HFF-Myc (cell line): Measurements from ENCODE around the gene QARS1.

ENCODE experiments used
- DNase-seq: peaks from one replicate; pipeline ENCODE4 v3.0.0-alpha.2; 2011; ENCODE audit warnings: low read depth; ENCODE audit errors: extremely low read depth
- H3K4me3 ChIP-seq: replicated peaks from 2 replicates; pipeline ENCODE4 v1.5.1; 2011; ENCODE audit warnings: low read depth, mild to moderate bottlenecking, control low read depth, low read length
- CTCF ChIP-seq: IDR thresholded peaks from 2 replicates; pipeline ENCODE4 v1.5.1; 2012; ENCODE audit warnings: mild to moderate bottlenecking, low read depth, low read length, control low read depth; ENCODE audit errors: missing control alignments

The QARS1 gene

GRCh38 chr3:49121132-49121736 lies 16.7 kb upstream of the QARS1 start:
- no peak for DNase-seq
- no peak for TF ChIP-seq CTCF

DNA sequence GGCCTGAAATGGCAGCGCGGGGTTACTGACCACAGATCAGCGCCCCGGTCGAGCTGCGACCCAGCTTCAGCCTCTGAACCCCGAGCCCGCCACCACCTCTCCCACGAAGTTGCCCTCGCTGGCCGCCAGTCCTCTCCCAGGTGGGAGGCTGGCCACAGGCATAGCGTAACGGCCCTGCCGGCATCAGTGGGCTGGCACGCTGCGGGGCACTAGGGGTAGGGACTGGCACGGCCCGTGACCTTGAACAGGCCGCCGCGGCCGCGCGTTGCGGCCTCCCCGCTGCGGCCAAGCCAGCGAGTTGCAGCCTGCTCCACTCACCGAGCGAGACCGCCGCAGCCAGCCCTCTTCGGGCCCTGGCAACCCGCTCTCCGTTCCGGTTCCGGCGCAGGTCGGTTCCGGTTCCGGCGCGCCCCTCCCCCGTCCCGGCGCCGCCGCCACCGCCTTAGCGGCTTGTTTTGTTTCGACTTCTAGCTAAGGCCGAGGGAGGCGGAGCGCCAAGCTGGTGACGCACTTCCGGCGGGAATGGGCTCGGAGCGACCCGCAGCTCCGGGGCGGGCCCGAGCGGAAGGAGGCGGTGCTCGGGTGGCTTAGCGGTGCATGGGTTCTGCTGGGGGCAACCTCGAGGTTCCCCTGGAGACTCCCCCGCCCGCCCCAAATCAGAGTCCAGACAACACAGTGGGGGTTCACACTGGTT lies 16.0 kb upstream of the QARS1 start, which contains the start of gene USP19:
TSS of gene USP19 (minus strand) at position 386 of the 694 bp plus-strand sequence. CDS start 1,678 bp downstream, outside the sequence.
- TF ChIP-seq CTCF: no peak
- DNase-seq: peak; percentile 69
- peak within 1 kb of the TSS; percentile 95 for H3K4me3 ChIP-seq

More at GRCh38 chr3:49121132-49121736, 16.7 kb upstream of the QARS1 start:
- H3K4me3 ChIP-seq: peak overlapping the region; percentile 95

- H3K4me3 ChIP-seq: peak overlapping the region; percentile 95
- DNase-seq: no peak
- no peak for TF ChIP-seq CTCF
Measured at GRCh38 chr3:49120096-49120437, 15.5 kb upstream of the QARS1 start.

DNA sequence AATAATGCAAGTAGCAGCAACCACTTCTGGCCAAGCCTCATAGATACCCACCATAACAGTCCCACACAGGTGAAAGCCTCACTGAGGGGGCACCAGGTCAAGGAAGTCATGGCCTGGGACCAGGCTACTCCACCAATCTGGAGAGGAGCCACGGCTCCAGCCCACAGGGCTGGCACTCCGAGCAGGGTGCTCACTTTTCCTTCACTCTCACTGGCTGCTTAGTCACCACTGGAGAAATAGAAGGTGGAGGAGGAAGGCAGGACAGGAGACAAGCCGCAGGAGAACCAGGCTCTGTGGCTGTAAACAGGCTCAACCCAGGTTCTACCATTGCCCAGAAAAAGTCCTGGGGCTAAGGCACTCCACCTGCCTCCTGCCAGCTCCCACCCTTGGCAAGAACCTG lies 14.9 kb upstream of the QARS1 start:
- no peak for TF ChIP-seq CTCF
- H3K4me3 ChIP-seq: peak overlapping the region; percentile 95
- DNase-seq: no peak

DNA sequence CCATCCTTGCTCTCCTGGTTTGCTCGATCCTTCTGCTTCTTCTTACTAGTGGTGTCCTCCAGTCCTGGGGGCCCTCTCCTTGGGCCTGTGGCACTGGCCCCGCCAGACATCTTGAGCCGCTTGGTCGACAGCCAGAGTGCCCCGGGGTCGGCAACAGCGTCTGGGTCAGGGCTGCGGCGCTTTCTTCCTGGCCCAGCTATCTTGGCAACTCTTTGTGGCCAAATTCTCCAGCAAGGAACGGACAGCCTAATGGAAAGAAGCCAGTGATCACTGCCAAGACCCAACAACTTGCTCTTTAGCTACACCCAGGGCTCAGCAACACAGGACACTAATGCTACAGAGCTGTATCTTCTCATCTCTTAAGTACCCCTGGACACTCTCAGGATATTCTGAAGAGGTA lies 14.5 kb upstream of the QARS1 start:
- peak overlapping the region; percentile 95 for H3K4me3 ChIP-seq
- no peak for TF ChIP-seq CTCF
- no peak for DNase-seq

DNA sequence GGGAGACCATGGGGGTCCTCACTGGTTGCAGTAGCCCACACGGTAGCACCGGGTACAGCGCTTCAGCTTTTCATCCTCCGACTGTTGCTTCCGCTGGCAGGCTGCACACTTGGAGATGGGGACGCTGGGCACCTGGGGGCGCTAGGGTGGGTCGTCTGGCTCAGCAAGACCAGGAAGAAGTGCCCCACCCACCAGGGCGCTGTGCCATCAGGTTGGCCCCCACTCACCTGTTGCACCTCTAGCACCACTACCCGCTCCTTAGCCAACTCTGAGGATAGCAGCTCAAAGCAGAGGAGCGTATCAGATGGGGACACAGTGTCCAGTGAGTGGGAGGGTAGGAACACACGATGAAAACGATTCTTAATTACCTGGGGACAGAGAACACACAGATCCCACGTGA lies 7.7 kb upstream of the QARS1 start:
- H3K4me3 ChIP-seq: no peak overlapping the region
- no peak for DNase-seq
- no peak for TF ChIP-seq CTCF
